Liver (tissue), 3 donors: ENCODE results near the gene AKR1C2.

Experiments used
- ATF3 ChIP-seq: IDR thresholded peaks from 2 replicates; pipeline ENCODE4 v1.6.1; 2016; ENCODE audit warnings: antibody characterized with exemption
- CTCF ChIP-seq: fragments of 150-350 bp; IDR thresholded peaks from 2 replicates; pipeline ENCODE4 v1.5.1; 2017; ENCODE audit warnings: improper control_type of control experiment, low read depth, low read length; ENCODE audit not compliant: missing input control
- FOXA1 ChIP-seq: IDR thresholded peaks from 2 replicates; pipeline ENCODE4 v1.6.1; 2016; ENCODE audit warnings: antibody characterized with exemption
- FOXA2 ChIP-seq: IDR thresholded peaks from 2 replicates; pipeline ENCODE4 v1.6.1; 2016; ENCODE audit warnings: antibody characterized with exemption
- GABPA ChIP-seq, 2 donors: IDR thresholded peaks in 1 of 2; conservative IDR thresholded peaks in 1 of 2; 2 replicates each; pipeline ENCODE4 v1.6.1; 2016; ENCODE audit warnings: antibody characterized with exemption in 2 of 2, mild to moderate bottlenecking in 1 of 2, moderate library complexity in 1 of 2
- HNF4G ChIP-seq: IDR thresholded peaks from 2 replicates; pipeline ENCODE4 v1.6.1; 2016; ENCODE audit warnings: antibody characterized with exemption
- JUND ChIP-seq, 2 donors: IDR thresholded peaks; 2 replicates each; pipeline ENCODE4 v1.6.1; 2016; ENCODE audit warnings: antibody characterized with exemption in 2 of 2
- NR2F2 ChIP-seq: IDR thresholded peaks from 2 replicates; pipeline ENCODE4 v1.6.1; 2016; ENCODE audit warnings: antibody characterized with exemption
- RAD21 ChIP-seq, 2 donors: IDR thresholded peaks; 2 replicates each; pipeline ENCODE4 v1.6.1; 2016; ENCODE audit warnings: antibody characterized with exemption in 2 of 2, mild to moderate bottlenecking in 2 of 2
- REST ChIP-seq: IDR thresholded peaks from 2 replicates; pipeline ENCODE4 v1.6.1; 2016; ENCODE audit warnings: antibody characterized with exemption, mild to moderate bottlenecking
- SP1 ChIP-seq: IDR thresholded peaks from 2 replicates; pipeline ENCODE4 v1.6.1; 2018; ENCODE audit warnings: antibody characterized with exemption, mild to moderate bottlenecking
- TAF1 ChIP-seq: conservative IDR thresholded peaks from 2 replicates; pipeline ENCODE4 v1.6.1; 2016; ENCODE audit warnings: antibody characterized with exemption, mild to moderate bottlenecking
- YY1 ChIP-seq: IDR thresholded peaks from 2 replicates; pipeline ENCODE4 v1.6.1; 2016; ENCODE audit warnings: antibody characterized with exemption, mild to moderate bottlenecking
- ZBTB33 ChIP-seq: IDR thresholded peaks from 2 replicates; pipeline ENCODE4 v1.6.1; 2016; ENCODE audit warnings: antibody characterized with exemption
- donor health status: healthy.
- donor health status: healthy.

GRCh38 chr10:4984971-4985594 lies 18.6 kb downstream of the AKR1C2 start:
- TF ChIP-seq CTCF, result no peak
- peak; percentile 28 for TF ChIP-seq YY1
- no peak for TF ChIP-seq NR2F2
- TF ChIP-seq ATF3, result no peak
- peak in 1 of 2 donors; percentile 27 for TF ChIP-seq RAD21 (IDR thresholded peaks at IDR 0.05)
- TF ChIP-seq REST, result no peak
- TF ChIP-seq TAF1, result no peak
- TF ChIP-seq SP1, result no peak
- TF ChIP-seq GABPA (IDR thresholded peaks at IDR 0.05 in 1 of 2, conservative IDR thresholded peaks at IDR 0.05 in 1 of 2), result no peak
- TF ChIP-seq HNF4G, result no peak
- TF ChIP-seq FOXA2, result no peak
- no peak for TF ChIP-seq FOXA1
- TF ChIP-seq ZBTB33, result no peak
- no peak for TF ChIP-seq JUND (IDR thresholded peaks at IDR 0.05)
